KG1 (cell line): ENCODE data around the gene RAPGEF4.

Source experiments
- DNase-seq: peaks from one replicate; lab custom pipeline; 2025; lab: John Stamatoyannopoulos, UW

Gene RAPGEF4

GRCh38 chr2:172938713-172939375 lies 203.2 kb downstream of the RAPGEF4 start:
- no peak for DNase-seq

GRCh38 chr2:172943539-172943938 lies 207.9 kb downstream of the RAPGEF4 start:
- DNase-seq = no peak

- DNase-seq = no peak
Observed at GRCh38 chr2:172944022-172944793, 208.6 kb downstream of the RAPGEF4 start.

GRCh38 chr2:172944794-172945509 lies 209.3 kb downstream of the RAPGEF4 start:
- no peak for DNase-seq

- no peak for DNase-seq
Observed at GRCh38 chr2:172945510-172945850, 209.8 kb downstream of the RAPGEF4 start.

DNA sequence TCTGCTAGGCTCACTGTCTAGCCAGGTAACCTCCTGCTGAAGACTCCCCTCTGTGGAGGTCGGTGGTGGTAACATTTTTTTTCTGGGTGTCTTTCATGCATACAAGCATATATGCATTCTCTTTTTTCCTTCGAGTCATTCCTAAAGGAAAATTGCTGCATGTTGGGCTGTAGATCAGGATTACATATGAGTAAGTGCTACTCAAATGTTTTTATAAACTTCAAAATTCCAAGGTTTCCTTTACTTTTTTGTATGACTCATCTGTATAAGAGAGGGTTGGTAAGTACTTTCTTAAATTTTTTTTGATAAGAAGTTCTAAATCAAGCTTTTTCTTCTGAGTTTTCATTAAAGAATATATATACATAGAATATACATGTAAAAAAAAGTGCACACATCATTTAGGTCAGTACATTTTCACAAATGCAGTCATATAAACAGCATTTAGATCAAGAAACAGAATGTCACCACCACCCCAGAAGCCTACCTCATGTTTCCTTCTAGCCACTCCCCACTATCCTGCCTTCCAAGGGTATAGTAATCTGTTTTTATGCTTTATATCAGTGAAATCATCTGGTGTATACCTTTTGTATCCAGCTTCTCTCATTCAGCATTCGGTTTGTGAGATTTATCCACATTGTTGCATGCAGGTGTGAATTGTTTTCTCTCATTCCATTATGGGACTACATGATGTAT lies 212.0 kb downstream of the RAPGEF4 start:
- no peak for DNase-seq

DNA sequence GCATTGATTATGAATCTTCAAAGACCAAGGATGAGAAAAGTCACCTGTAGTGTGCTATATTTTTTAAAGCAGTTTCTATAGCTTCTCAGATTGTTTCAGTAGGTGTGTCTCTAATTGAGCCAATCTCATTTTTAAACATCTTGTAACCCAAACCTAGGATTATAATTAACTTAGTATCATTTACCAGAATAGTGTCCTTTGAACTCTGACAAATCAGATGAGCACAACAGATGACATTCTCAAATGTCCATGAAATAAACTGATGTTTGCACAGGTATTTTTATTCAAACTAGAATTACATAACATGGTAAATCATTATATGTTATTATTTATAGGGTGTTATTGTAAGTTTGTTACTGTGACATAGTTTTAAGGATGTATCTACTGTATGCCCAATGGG lies 213.9 kb downstream of the RAPGEF4 start:
- no peak for DNase-seq

DNA sequence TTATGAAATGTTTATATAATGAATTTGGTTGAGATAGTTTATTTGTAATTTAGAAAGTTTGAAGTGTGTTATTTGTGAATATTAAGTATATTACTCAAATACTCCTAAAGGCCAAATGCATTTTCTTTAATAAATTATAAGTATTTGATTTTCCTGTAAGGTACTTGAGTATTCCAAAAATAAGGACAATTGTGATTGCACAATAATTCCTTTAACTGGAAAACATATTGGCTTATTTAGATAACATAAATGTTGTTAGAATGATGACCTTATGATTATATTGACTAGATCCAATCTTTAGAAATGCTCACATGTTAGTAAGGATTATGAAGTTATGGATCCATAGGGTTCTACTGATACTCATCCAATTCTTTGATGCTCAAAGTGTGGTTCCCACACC lies 214.9 kb downstream of the RAPGEF4 start:
- DNase-seq = no peak

- DNase-seq = no peak
Observed at GRCh38 chr2:172951554-172951953, 215.9 kb downstream of the RAPGEF4 start.

- DNase-seq = no peak
Observed at GRCh38 chr2:172953411-172953810, 217.8 kb downstream of the RAPGEF4 start.

DNA sequence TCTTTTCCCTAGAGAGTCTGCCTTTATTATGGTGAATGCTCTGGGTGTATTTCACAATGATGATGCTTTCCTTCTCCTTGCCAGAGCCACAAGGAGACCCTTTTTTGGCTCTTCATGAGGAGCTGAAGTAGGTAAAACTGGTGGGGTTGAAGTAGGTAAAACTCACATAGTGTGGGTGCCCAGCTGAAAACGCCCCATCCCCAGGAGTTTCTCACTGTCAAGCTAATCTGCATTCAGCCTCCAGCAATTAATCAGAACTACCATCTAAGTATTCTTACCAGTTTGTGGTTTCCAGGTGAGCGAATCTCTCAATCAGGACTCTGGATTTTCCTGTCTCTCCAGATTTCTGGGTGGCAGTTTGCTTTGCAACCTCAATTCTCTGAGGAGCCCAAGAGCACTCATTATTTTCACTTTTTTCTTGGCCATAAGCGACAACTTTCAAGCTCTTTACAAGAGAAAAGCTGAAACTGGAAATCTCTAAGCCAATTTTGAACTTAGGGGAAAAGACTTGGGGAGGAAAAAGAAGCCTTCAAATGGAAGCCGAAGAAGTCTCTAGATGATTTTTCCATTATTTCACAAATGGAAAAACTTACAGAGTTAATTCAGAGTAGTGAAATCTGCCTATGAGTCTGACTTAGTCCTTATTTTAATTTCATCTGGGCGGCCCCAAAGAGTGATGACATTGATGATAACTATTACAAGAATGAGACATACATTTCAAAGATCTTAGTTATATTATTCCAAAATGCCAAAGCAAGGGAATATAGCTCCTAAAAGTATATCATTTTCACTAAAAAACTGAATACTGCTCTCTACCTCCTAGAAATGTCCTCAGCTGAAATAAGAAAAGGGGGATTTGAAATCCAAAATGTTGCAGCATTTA lies 218.6 kb downstream of the RAPGEF4 start:
- DNase-seq = no peak

- DNase-seq = no peak
Observed at GRCh38 chr2:172955587-172955986, 219.9 kb downstream of the RAPGEF4 start.

DNA sequence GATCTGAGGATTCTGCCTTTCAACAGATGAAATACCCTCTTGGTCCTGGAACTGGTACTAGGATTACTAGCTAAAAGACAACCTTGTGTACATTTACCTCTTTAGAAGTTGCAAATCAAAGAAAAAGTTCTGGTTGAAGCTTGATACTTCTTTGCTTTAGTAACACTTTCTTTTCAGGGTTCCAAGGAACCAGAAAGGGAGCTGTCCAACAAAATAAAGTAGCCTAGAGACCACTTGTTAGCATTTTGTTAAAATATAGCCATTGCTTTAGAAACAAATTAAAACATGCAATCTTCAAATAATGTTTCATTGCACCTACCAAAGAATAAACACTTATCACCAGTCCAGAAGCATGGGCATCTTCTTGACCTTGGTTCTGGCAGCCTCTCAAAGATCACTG lies 222.1 kb downstream of the RAPGEF4 start:
- no peak for DNase-seq

GRCh38 chr2:172962082-172962481 lies 226.4 kb downstream of the RAPGEF4 start:
- no peak for DNase-seq

DNA sequence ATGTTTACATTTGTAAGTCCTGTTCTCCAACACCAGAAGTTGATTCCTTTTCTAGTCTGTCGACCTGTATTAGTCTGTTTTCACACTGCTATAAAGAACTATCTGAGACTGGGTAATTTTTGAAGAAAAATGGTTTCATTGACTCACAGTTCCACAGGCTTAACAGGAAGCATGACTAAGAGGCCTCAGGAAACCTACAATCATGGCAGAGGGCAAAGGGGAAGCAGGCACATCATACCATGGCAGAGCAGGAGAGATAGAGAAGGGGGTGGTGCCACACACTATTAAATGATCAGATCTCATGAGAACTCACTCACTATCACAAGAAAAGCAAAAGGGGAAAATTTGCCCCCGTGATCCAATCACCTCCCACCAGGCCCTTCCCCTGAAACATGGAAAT lies 227.2 kb downstream of the RAPGEF4 start:
- DNase-seq = no peak

GRCh38 chr2:172964511-172965139 lies 229.0 kb downstream of the RAPGEF4 start:
- no peak for DNase-seq

DNA sequence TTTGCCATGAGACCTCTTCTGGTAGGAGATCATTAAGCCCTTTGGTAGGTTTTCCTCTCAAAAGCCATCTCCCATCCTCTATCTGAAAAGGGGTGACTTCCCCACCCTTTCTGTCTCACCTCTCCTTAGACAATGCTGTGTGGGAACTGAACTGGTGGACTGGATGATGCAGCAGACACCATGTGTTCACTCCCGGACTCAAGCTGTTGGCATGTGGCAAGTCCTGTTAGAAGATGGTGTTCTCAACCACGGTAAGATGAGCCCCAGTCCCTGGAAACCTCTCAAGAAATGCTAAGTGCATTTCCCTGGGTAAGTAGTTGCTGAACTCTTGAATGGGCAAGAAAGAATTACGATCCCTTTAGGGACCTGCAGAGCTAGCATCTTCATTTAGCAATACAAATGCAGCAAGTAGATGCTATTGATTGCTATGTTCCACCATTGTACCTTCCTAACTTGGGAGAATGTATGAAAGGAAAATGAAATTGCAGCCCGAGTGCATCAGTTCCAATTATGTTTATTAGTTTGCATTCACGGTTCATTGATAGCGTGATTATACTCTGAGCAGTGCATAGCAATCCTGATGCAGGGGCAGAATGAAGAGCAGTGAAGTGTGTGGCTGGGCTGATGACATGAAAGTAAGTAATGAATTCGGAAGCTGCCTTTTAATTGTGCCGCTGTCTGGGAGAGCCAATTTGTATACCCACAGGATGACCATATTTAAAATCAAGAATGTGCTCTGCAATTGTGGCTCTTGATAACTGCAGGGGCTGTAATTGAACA lies 230.0 kb downstream of the RAPGEF4 start:
- DNase-seq = no peak

DNA sequence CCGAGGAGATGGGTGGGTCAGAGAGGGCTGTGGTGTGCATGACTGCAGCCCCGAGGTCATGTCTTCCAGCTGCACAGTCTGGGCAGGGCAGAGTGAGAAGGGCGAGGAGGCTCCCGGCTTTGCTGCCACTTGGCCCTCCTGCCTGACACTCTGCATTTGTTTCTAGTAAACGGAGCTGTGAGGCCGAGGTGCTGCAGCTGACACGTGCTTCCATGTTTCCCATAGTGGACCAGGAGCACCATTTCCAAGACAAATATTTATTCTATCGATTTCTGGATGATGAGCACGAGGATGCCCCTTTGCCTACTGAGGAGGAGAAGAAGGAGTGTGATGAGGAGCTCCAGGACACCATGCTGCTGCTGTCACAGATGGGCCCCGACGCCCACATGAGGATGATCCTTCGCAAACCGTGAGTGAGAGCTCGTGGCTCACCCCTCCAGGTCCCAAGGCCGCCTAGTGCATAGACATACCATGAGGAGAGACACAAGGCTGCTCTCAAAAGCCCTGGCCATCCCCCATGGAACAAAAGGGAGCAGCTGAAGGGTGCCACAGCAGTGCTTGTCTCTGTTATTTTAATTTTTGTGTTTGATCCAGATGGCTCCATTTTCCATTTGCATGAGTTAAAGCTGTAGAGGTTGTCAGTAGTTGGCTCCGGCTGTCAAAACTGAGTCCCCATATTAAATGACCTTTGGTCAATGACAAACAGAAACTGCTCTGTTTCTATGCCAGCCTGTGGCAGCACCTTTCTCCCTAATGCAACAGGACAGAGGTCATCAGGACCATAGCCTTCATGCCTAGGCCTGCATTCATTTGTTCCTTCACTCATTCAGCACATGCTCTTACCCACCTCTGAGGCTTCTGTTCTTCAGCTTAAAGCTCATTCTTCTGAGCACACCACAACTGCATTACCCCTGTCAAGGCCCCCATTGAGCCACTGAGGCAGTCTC lies 231.7 kb downstream of the RAPGEF4 start:
- DNase-seq = no peak

DNA sequence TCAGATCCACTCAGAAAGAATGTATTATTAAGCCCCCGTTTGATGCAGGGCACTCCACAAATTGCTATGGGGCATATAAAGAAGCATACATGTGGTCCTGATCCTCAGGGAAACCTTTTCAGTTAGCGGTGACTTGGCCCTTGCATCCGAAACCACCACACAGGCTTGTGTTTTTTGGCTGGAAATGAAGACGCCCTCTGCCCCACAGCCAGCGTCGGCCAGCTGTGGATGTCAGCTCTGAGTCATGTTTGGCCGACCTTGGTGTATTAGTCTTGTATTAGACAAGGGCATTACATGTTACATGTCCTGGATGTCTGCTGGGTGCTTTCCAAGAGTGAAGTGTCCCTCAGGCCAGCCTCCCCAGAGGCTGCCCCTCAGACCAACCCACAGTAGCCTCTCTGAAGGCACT lies 232.4 kb downstream of the RAPGEF4 start:
- DNase-seq = no peak
